ENCODE results near the gene PARP11. TPM values are rescaled to one million over a fixed set of nuclear protein-coding genes. Genes with fewer than 3 reads are reported as not detected.

The PARP11 gene
- total and polyA plus RNA-seq, 2 of the 8 experiments (the other 6 are each of a cell fraction or from before 2014, with no cell fraction given) = 4.2 to 13.3 TPM

- H3K4me1 ChIP-seq (replicated peaks in 1 of 4; ENCODE audit: control insufficient read depth in 3 of 4, insufficient read depth in 4 of 4, low read length in 3 of 4) = peaks cover 0 to 3% (median 0%) of the 10 kb centered on the region in 4 experiments; a peak in 2 of 7 replicates
- H2BK15ac ChIP-seq (ENCODE audit: low read length) = no peak overlapping the region
- no peak overlapping the region for H3K14ac ChIP-seq (ENCODE audit: insufficient read length)
- H4K91ac ChIP-seq (replicated peaks; ENCODE audit: insufficient read length, low read length) = no peak overlapping the region
- no peaks in the 10 kb centered on the region for H3K9me3 ChIP-seq (ENCODE audit: insufficient read depth in 2 of 2, low read depth in 1 of 2, low read length in 1 of 2)
- ChIA-PET CTCF (ENCODE audit: partially characterized antibody) (interaction anchor here (0.9 to 2.6 kb wide), 4 partner anchors 12 to 372 kb away, joined by 3 to 14 read pairs (median 4); no protein-coding TSS in a partner anchor), POLR2A (ENCODE audit: partially characterized antibody) (no interaction called here)
- no peaks in the 10 kb centered on the region for H3K36me3 ChIP-seq (ENCODE audit: control insufficient read depth in 2 of 4, insufficient read depth in 4 of 4, low read length in 3 of 4)
- H2BK20ac ChIP-seq (ENCODE audit: low read length) = no peak overlapping the region
- peak overlapping the region; percentile 55; the same call in 1 of the 2 replicates for H2AFZ ChIP-seq (ENCODE audit: low read length)
- H4K8ac ChIP-seq (ENCODE audit: extremely low read depth, insufficient read depth, low read length) = no peak overlapping the region
- H3K27ac ChIP-seq (ENCODE audit: low read depth, low read length) = no peak overlapping the region
- no peak overlapping the region for H3K18ac ChIP-seq (ENCODE audit: extremely low read depth, low read length)
- H3K23me2 ChIP-seq (ENCODE audit: low read depth, low read length) = no peaks in the 10 kb centered on the region
- no peak overlapping the region for H3K4me2 ChIP-seq (ENCODE audit: insufficient read depth in 1 of 2, low read depth in 2 of 2, low read length in 2 of 2)
- no peaks in the 10 kb centered on the region; a peak in 1 of 7 replicates for H3K27me3 ChIP-seq (replicated peaks in 1 of 4; ENCODE audit: control insufficient read depth in 3 of 4, extremely low read depth in 1 of 4, insufficient read depth in 3 of 4, low read length in 3 of 4)
- H2BK5ac ChIP-seq (ENCODE audit: low read depth, low read length) = no peak overlapping the region
- H3K4ac ChIP-seq (replicated peaks; ENCODE audit: insufficient read length, low read depth, low read length) = no peak overlapping the region
- no peak overlapping the region for H4K5ac ChIP-seq (ENCODE audit: insufficient read length, low read depth, low read length)
- no peaks in the 10 kb centered on the region for H3K79me1 ChIP-seq (ENCODE audit: low read depth, low read length)
- H3K23ac ChIP-seq (ENCODE audit: insufficient read length) = no peak overlapping the region
- H4K20me1 ChIP-seq (replicated peaks in 1 of 2; ENCODE audit: control insufficient read depth in 1 of 2, insufficient read depth in 2 of 2, low read length in 2 of 2) = no peaks in the 10 kb centered on the region
- whole genome bisulfite sequencing, 2 experiments (ENCODE audit: extremely low coverage in 1 of 2, insufficient coverage in 1 of 2, insufficient read length in 1 of 2, insufficient replicate concordance in 2 of 2, low coverage in 1 of 2, low lambda C conversion rate in 2 of 2, missing lambda C conversion rate in 1 of 2) = 80% methylated on average over 2 of the region's 2 CpGs; no CpG with 5 or more reads in 1 of the 2 experiments
- no peak overlapping the region for H2AK5ac ChIP-seq (ENCODE audit: low read depth, low read length)
- no peak overlapping the region for H3K9ac ChIP-seq (replicated peaks in 1 of 4; ENCODE audit: extremely low read depth in 1 of 4, low read depth in 3 of 4, low read length in 3 of 4)
- DNase-seq (ENCODE audit: low read depth in 1 of 2, low spot score in 2 of 2) (no peak), FAIRE-seq (no peak)
- no peak overlapping the region for H2BK120ac ChIP-seq (replicated peaks; ENCODE audit: low read depth, low read length)
- no peaks in the 10 kb centered on the region for H3K79me2 ChIP-seq (ENCODE audit: control insufficient read depth in 1 of 2, insufficient read depth in 2 of 2, low read length in 2 of 2)
- no peak overlapping the region for H3K56ac ChIP-seq (replicated peaks; ENCODE audit: insufficient read length, low read depth, low read length)
- H2BK12ac ChIP-seq (ENCODE audit: low read depth, low read length) = no peak overlapping the region
- no peak overlapping the region for H3K4me3 ChIP-seq (ENCODE audit: extremely low read depth in 1 of 4, insufficient read depth in 2 of 4, low read depth in 3 of 4, low read length in 4 of 4)
- TF ChIP-seq PHF8 (conservative IDR thresholded peaks at IDR 0.05; ENCODE audit: low read depth, low read length) = no peak
- TF ChIP-seq TAF1 (IDR thresholded peaks at IDR 0.05; ENCODE audit: low read depth, low read length) = no peak
- no peak for TF ChIP-seq CTCF (IDR thresholded peaks at IDR 0.05; ENCODE audit: control extremely low read depth in 1 of 3, insufficient read depth in 1 of 3, low read depth in 1 of 3, low read length in 3 of 3)
- no peak for TF ChIP-seq SIRT6 (IDR thresholded peaks at IDR 0.05; ENCODE audit: low read length)
These were observed 31.8 kb upstream of the PARP11 start for GRCh38 chr12:3904999-3905398.
